Ramos (cell line): Measurements from ENCODE around the gene DHDH.

Experiments used
- in situ Hi-C: fragments of 300-500 bp; cut with MboI; formaldehyde crosslinking; loops from one replicate; pipeline ENCODE4 v1.14.3; 2022; ENCODE audit warnings: low sequenced_read_pairs; ENCODE audit not compliant: unreplicated experiment

The DHDH gene

DNA sequence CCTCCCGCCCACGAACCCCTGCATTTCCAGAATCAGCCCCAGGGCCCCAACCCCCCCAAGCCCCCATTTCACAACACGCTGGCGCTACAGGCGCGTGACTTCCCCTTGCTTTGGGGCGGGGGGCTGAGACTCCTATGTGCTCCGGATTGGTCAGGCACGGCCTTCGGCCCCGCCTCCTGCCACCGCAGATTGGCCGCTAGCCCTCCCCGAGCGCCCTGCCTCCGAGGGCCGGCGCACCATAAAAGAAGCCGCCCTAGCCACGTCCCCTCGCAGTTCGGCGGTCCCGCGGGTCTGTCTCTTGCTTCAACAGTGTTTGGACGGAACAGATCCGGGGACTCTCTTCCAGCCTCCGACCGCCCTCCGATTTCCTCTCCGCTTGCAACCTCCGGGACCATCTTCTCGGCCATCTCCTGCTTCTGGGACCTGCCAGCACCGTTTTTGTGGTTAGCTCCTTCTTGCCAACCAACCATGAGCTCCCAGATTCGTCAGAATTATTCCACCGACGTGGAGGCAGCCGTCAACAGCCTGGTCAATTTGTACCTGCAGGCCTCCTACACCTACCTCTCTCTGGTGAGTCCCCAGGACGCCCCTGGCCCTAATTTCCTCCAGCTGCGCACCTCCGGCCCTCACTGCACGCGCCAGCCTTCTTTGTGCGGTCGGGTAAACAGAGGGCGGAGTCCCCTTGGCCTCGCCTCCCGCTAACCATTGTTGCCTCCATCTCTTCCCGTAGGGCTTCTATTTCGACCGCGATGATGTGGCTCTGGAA is 31.7 kb downstream of the DHDH start, which contains the start of gene FTL:
FTL (plus strand) TSS at position 270 of the 766 bp plus-strand sequence; CDS start at position 469, 199 bp downstream.
- in situ Hi-C loops = loop anchor here (10.0 kb wide), 1 partner anchor 320 kb away; the partner anchor contains the start of gene CA11

DNA sequence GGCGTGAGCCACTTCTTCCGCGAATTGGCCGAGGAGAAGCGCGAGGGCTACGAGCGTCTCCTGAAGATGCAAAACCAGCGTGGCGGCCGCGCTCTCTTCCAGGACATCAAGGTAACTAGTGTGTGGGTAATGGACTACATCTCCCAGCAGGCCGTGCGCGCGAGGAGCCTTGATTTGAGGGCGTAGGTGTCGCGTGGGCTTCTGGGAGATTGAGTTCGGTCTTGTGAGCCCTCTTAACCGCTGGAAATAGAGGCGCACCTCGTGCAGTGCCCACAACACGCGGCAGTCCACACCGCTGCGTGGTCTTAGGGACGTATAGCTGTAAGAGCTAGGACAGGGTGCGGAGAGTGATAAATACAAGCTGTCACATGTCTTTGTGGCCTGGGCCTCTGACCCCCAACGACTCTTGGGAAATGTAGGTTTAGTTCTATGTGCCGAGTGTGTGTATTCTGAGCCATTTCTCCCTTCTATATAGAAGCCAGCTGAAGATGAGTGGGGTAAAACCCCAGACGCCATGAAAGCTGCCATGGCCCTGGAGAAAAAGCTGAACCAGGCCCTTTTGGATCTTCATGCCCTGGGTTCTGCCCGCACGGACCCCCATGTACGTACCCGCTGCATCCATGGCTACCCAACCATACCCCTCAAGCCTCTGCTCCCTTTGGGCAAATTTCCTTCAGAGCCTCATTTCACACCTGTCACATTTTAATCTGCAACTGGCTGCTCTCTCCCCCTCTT is 32.5 kb downstream of the DHDH start:
- in situ Hi-C loops = loop anchor here (10.0 kb wide), 1 partner anchor 321 kb away; the partner anchor contains the start of gene CA11

DNA sequence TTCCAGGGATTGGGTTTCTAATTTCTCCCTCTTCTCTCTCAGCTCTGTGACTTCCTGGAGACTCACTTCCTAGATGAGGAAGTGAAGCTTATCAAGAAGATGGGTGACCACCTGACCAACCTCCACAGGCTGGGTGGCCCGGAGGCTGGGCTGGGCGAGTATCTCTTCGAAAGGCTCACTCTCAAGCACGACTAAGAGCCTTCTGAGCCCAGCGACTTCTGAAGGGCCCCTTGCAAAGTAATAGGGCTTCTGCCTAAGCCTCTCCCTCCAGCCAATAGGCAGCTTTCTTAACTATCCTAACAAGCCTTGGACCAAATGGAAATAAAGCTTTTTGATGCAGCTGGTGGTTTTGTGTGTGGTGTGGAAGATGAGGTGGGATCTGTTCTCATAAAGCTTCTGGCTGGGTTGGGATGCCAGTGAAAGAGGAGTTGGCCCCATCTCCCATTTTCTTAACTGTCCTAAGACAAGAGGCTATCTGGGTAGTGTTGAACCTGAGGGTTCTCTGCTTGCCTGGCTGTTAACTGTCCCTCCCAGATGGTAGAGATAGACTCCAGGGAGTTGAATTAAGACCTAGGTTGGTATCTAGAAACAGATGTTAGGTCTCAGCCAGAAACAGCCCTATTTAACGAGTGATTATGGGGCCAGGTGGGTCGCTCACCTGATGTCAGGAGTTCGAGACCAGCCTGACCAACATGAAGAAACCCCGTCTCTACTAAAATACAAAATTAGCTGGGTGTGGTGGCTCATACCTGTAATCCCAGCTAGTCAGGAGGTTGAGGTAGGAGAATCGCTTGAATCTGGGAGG is 33.2 kb downstream of the DHDH start:
- in situ Hi-C loops = loop anchor here (10.0 kb wide), 1 partner anchor 322 kb away; the partner anchor contains the start of gene CA11

DNA sequence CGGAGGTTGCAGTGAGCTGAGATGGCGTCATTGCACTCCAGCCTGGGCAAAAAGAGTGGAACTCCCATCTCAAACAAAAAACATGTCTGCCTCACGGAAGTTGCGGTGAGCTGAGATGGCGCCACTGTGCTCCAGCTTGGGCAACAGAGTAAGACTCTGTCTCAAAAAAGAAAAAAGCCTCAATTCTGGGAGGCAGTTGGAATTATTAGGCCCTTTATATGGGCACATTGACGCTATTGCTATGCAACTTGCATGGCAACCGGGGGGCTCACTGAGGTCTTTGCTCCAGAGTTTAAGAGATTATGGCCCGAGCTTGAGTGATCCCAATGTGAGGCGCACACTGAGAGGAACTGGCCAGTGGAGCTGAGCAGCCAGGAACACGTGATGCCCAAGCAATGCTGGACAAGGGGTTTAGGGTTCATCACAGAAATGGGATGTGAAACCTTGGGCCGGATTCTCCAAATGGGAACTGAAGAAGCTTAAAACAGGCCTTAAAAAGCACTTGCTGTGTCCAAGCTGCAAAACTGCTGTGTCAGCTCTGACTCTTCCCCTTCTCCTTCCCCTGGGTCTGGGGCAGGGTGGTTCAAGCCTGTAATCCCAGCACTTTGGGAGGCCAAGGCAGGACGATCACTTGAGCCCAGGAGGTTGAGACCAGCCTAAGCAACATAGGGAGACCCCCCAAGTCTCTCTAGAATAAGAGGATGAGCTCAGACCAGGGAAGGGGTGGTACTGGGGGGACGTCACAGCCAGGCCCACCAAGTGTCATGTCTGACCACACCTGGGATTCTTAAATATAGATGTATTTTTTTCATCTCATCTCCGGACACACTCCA is 34.1 kb downstream of the DHDH start:
- in situ Hi-C loops = loop anchor here (10.0 kb wide), 1 partner anchor 323 kb away; the partner anchor contains the start of gene CA11

DNA sequence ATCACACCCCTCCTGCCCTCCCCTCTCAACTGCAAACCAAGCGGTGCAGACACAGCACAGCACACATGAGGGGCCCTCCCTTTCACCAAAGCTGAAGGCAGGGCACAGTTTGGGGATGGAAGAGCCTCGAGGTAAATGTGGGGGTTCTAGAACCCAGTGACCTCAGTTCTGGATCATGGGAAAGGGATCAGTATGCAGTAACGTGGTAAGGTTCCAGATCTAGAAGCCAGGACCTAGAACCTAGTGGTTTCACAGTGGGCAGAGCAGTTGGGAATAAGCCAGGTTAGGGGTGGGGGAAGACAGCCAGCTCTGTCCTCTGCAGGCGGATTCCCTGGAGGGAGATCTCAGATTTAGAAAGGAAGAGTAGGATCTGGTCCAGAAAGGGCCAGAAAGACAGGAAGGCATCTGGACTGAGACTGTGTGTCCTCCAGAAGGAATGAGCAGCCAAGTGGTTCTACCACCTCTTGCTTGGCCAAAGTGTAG is 34.7 kb downstream of the DHDH start:
- in situ Hi-C loops = loop anchor here (10.0 kb wide), 1 partner anchor 323 kb away; the partner anchor contains the start of gene CA11

DNA sequence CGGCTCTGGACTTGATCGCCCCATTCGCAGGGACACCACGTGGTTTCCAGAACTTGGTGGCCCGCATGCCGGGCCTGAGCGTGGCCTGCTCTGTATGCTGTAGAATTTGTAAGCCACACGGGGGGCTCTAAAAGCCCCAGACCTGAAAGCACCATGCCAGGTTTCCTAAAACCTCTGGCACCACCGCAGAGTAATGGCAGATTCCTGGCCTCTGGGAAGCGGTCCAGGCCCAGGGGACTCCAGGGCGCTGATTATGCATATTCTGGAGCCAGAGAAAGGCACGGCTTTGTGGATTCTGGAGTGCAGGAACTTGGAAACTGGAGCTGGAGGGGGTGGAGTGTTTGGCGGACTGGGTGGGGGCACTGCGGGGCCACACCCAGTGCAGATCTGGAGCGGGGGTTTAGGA is 35.3 kb downstream of the DHDH start:
- in situ Hi-C loops = loop anchor here (10.0 kb wide), 1 partner anchor 324 kb away; the partner anchor contains the start of gene CA11

DNA sequence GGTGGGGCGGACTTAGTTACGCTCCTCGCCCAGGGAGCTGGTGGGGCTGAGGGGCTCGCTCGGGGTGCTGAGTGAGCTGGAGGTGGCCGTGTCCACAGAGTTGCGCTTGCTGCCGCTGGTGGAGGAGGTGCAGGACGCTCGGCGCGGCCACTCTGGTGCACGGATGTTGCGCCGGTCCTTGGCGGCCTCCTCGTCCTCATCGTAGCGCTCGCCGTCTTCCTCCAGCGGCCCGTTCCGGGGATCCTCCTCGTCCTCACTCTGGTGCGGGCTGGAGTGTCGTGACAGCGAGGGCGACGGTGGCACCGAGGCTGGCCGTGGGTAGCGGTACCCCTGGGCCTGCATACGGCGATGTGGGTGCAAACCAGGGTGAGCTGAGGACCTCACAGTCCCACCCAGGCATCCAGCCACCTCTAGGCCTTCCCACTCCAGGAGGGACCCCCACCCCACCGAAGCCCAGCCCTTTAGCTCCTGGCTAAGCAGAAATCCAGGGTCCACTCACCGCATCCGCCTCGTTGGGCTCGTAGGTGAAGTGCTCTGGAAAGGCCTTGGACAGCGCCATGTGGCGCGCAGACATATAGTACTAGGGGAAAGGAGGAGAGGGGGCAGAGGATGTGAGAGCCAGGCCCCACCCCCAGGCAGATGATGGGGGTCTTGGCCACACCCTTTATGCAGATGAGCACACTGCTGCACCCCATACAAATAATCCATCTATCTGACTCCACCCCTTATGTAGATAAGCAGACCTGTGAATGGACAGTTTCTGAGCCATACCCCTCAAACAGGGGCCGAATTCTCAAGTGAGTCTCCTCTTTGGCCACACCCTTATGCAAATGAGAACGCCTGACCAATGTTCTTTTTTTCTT is 36.0 kb downstream of the DHDH start:
- in situ Hi-C loops = loop anchor here (5.0 to 10.0 kb wide), 2 partner anchors 177 to 325 kb away; partner anchors contain the start of gene CA11

DNA sequence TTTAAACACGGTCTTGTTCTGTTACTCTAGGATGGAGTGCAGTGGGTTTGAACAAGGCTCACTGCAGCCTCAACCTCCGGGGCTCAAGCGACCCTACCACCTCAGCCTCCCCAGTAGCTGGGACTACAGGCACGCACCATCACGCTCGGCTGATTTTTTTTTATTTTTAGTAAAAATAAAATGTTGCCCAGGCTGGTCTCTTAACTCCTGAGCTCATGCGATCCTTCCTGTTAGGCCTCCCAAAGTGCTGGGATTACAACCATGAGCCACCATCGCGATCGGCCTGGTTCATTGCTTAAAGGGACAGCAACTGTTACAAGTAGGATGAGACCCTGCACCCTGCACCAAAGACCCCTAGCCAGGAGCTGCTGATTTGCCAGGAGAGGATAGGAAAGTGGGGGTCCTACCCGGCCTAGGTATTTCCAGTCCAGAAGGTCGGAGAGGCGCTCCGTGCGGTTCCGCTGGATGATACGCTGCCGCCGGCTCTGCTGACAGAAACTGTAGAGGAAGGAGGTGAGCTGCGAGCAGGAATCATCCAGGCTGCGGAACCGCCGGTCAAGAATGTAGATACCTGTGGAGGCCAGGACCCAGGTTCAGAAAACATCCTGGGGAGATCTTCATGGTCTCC is 36.8 kb downstream of the DHDH start:
- in situ Hi-C loops = loop anchor here (5.0 kb wide), 1 partner anchor 178 kb away; no protein-coding TSS in a partner anchor

DNA sequence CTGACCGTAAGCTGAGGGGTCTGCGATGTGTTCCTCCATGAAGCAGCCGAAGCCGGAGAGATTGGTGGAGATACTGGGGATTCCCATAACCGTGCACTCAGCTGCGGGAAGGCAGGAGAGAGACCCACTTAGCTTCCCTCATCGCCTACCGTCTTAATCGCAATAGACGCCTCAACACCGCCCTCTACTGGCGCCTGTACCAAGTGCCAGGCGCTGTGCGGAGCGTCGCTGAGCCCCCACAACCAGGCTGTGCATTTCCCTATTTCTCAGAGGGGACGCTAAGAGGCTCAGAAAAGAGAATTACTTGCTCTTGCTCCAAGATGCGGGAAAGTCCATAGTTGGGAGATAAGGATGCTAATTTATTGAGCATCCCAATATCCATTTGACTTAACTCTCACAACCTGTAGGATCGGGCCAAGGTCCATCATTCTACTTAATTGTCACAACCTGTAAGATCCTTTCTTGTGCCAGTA is 37.5 kb downstream of the DHDH start:
- in situ Hi-C loops = loop anchor here (5.0 kb wide), 1 partner anchor 179 kb away; no protein-coding TSS in a partner anchor

DNA sequence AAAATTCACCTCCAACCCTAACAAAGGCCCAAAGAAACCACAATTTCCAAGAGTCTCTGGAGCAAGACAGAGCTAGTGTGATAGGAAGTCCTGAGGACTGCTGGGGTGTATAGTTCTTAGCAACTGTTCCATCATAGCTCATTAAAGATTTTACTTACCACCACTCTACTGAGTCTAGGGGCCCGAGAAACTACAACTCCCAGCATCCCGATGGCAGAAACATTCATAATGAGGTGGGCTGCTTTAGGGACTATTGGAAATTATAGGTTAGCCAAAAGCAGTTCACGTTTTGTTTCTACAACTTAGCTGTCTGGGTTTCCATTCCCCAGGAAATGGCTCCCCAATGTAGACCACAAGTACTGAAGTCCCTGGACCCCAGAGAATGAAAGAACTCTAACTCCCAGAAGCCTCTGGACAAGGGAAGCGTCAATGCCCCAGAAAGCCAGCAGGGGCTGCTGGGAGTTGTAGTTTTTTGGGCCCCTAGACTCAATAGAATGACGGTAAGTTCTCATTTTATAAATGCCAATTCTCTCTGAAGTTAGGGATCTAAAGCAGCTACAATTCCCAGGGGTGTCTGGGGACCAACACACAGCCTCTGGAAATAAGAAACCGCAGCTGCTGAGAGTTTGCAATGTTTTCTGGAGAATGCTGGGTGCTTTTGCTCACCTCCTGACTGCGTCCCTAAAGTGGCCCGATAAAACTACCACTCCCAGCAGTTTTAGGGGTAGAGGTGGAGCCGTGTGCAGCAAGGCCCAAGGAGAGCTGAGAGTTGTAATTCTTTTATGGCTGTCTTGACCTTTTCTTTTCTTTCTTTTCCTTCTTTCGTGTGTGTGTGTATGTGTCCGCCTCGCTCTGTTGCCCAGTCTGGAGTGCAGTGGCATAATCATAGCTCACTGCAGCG is 42.7 kb downstream of the DHDH start:
- in situ Hi-C loops = no loop called here

DNA sequence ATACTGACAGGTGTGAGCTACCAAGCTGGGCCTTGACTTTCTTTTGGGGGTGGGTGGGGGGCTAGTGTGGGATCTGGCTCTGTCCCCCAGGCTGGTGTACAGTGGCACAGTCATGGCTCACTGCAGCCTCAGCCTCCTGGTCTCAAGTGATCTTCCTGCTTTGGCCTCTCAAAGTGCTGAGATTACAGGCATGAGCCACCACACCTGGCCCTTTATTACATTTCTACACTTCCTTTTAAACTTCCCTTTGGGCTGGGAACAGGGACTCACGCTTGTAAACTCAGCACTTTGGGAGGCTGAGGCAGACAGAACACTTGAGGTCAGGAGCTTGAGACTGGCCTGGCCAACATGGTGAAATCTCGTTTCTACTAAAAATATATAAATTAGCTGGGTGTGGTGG is 43.6 kb downstream of the DHDH start:
- in situ Hi-C loops = no loop called here

DNA sequence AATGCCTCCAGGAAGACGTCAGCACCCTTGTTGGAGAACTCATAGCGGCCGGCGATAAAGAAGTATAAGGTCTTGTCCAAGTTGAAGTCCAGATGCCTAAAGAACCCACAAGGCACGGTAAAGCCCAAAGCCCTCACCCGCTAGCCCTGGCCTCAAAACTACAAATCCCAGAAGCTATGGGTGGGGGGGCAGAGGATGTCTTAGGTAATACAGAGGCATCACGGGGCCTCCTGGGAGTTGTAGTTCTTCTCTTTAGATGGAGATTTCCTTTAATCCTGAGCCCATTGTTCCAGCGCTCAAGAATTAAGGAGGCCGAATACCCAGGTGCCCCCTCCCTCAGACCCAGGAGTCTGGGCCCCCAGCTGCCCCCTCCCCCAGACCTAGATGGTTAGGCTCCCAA is 48.8 kb downstream of the DHDH start:
- in situ Hi-C loops = no loop called here

DNA sequence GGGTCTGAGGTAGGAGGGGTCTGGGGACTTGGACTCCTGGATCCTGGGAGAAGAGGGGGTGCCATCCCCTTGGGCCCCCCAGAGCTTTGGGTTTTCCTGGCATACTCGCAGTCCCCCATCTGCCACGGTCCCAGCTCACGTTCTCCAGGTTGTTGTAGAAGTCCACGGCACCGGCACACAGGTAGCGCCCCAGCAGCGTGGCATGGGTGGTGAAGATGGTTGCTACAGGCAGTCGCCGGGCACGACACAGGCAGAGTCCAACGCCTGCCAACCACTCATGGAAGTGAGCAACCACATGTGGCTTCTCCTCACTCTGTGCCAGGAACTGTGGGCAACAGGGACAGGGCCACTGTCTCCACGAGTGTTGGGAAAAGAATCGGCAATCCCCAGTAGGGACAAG is 52.2 kb downstream of the DHDH start:
- in situ Hi-C loops = no loop called here

DNA sequence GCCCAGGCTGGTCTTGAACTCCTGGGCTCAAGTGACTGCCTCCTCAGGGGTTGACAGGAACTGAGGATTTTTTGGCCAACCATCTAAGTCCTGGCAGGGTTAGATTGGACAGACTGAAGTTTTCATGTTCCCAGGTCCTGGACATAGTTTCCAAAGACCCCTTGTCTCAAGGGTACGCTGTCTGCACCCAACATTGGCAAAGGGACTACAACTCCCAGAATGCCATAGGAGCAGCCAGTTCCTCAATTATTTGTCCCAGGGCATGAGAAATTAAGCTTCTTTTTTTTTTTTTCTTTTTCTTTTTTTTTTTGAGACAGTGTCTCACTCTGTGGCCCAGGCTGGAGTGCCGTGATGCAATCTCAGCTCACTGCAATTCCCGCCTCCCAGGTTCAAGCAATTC is 52.7 kb downstream of the DHDH start:
- in situ Hi-C loops = no loop called here

DNA sequence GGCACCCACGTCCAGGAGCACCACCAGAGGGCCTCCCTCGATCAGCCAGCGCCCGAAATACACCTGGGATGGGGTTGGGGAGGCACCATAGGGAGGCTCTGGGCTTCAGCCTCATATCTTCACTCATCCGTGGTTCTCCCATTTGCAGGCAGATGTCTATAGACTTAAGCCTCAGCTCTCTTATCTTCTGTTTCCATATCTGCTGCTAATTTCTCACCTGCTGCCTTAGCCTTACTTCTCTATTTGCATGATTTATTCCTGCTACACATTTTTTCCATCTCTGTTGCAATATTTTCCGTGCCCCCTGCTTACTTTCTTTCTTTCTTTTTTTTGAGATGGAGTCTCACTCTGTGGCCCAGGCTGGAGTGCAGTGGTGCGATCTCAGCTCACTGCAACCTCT is 53.8 kb downstream of the DHDH start:
- in situ Hi-C loops = no loop called here

DNA sequence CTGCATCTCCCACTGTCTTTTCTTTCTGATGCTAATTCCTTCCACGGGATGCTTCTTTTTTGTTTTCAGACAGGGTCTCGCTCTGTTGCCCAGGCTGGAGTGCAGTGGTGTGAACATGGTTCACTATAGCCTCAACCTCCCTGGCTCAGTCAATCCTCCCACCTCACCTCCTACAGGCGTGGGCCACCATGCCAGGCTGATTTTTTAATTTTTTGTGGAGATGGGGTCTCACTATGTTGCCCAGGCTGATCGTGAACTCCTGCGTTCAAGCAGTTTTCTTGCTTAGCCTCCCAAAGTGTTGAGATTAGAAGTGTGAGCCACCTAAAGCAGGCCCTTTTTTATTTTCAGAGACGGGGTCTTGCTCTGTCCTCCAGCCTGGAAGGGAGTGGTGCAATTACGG is 54.8 kb downstream of the DHDH start:
- in situ Hi-C loops = no loop called here

DNA sequence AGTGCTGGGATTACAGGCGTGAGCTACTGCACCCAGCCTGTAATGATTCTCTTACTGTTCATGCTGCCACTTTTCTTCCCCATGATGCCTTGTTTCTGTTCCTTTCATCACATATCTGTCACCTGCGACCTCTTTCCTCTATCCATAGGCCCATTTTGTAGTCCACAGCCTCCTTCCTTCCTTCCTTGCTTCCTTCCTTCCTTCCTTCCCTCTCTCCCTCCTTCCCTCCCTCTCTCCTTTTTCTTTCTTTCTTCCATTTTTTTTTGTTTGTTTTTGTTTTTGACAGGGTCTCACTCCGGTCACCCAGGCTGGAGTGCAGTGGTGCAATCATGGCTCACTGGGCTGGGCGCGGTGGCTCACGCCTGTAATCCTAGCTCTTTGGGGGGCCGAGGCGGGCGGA is 55.4 kb downstream of the DHDH start:
- in situ Hi-C loops = no loop called here
